ENCODE measurements around the gene CEP112. TPM values are rescaled to one million over a fixed set of nuclear protein-coding genes. Genes with fewer than 3 reads are reported as not detected.

The CEP112 gene
- total and polyA plus RNA-seq, 2 of the 8 experiments (the other 6 are each of a cell fraction or from before 2014, with no cell fraction given) = 0.62 to 3.1 TPM

DNA sequence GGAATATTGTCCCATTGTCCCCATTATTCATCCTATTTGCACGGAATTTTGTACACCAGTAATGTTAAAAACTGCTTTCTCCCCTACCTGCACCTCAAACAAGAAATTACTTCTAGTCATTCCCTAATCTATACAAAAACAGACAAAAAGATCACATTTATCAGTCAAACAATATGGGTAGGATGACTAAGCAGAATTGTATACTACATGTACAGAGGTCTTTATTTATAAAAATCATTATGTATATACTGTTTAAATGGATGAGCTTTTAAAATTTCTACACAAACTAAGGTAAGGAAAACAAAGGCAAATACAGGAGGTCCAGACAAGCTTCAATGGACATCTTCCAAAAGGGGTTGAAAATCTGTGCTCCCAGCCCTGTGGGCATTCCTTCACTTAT lies 137.7 kb downstream of the CEP112 start (continued):
- TF ChIP-seq JUN (IDR thresholded peaks at IDR 0.05; ENCODE audit: low read depth, low read length) = no peak

- CTCF ChIA-PET (ENCODE audit: partially characterized antibody) = no interaction called here
- no peak for DNase-seq (ENCODE audit: low read depth in 1 of 2, low spot score in 2 of 2)
These were observed 147.8 kb downstream of the CEP112 start for GRCh38 chr17:66044083-66044482.

More at GRCh38 chr17:66044083-66044482, 147.8 kb downstream of the CEP112 start:
- no peaks in the 10 kb centered on the region for H4K20me1 ChIP-seq (replicated peaks in 1 of 2; ENCODE audit: control insufficient read depth in 1 of 2, insufficient read depth in 2 of 2, low read length in 2 of 2)
- H4K91ac ChIP-seq (replicated peaks; ENCODE audit: insufficient read length, low read length) = no peak overlapping the region
- no peak for FAIRE-seq
- no peaks in the 10 kb centered on the region for H3K79me2 ChIP-seq (ENCODE audit: control insufficient read depth in 1 of 2, insufficient read depth in 2 of 2, low read length in 2 of 2)
- H3K56ac ChIP-seq (replicated peaks; ENCODE audit: insufficient read length, low read depth, low read length) = no peak overlapping the region
- no peaks in the 10 kb centered on the region for H3K79me1 ChIP-seq (ENCODE audit: low read depth, low read length)
- H4K8ac ChIP-seq (ENCODE audit: extremely low read depth, insufficient read depth, low read length) = no peak overlapping the region
- H2AK5ac ChIP-seq (ENCODE audit: low read depth, low read length) = no peak overlapping the region
- no peak overlapping the region for H3K4me2 ChIP-seq (ENCODE audit: insufficient read depth in 1 of 2, low read depth in 2 of 2, low read length in 2 of 2)
- H2BK12ac ChIP-seq (ENCODE audit: low read depth, low read length) = no peak overlapping the region
- no peak overlapping the region for H3K4ac ChIP-seq (replicated peaks; ENCODE audit: insufficient read length, low read depth, low read length)
- no peak overlapping the region for H2BK15ac ChIP-seq (ENCODE audit: low read length)
- no peaks in the 10 kb centered on the region for H3K27me3 ChIP-seq (replicated peaks in 1 of 4; ENCODE audit: control insufficient read depth in 3 of 4, extremely low read depth in 1 of 4, insufficient read depth in 3 of 4, low read length in 3 of 4)
- H3K23ac ChIP-seq (ENCODE audit: insufficient read length) = no peak overlapping the region
- no peaks in the 10 kb centered on the region for H3K23me2 ChIP-seq (ENCODE audit: low read depth, low read length)
- WGBS, 2 experiments (ENCODE audit: extremely low coverage in 1 of 2, insufficient coverage in 1 of 2, insufficient read length in 1 of 2, insufficient replicate concordance in 2 of 2, low coverage in 1 of 2, low lambda C conversion rate in 2 of 2, missing lambda C conversion rate in 1 of 2) = 58% methylated on average over 2 of the region's 2 CpGs; no CpG with 5 or more reads in 1 of the 2 experiments
- no peaks in the 10 kb centered on the region for H3K9me3 ChIP-seq (ENCODE audit: insufficient read depth in 2 of 2, low read depth in 1 of 2, low read length in 1 of 2)
- no peaks in the 10 kb centered on the region for H3K36me3 ChIP-seq (ENCODE audit: control insufficient read depth in 2 of 4, insufficient read depth in 4 of 4, low read length in 3 of 4)
- H3K14ac ChIP-seq (ENCODE audit: insufficient read length) = no peak overlapping the region
- H2BK5ac ChIP-seq (ENCODE audit: low read depth, low read length) = no peak overlapping the region
- POLR2A ChIA-PET (ENCODE audit: partially characterized antibody) = no interaction called here
- H3K4me3 ChIP-seq (ENCODE audit: extremely low read depth in 1 of 4, insufficient read depth in 2 of 4, low read depth in 3 of 4, low read length in 4 of 4) = no peak overlapping the region
- H3K9ac ChIP-seq (replicated peaks in 1 of 4; ENCODE audit: extremely low read depth in 1 of 4, low read depth in 3 of 4, low read length in 3 of 4) = no peak overlapping the region
- no peak overlapping the region for H3K27ac ChIP-seq (ENCODE audit: low read depth, low read length)
- no peak overlapping the region for H2BK20ac ChIP-seq (ENCODE audit: low read length)
- H3K18ac ChIP-seq (ENCODE audit: extremely low read depth, low read length) = no peak overlapping the region
- H2BK120ac ChIP-seq (replicated peaks; ENCODE audit: low read depth, low read length) = no peak overlapping the region
- H2AFZ ChIP-seq (ENCODE audit: low read length) = no peak overlapping the region
- no peak overlapping the region for H4K5ac ChIP-seq (ENCODE audit: insufficient read length, low read depth, low read length)
- no peaks in the 10 kb centered on the region for H3K4me1 ChIP-seq (replicated peaks in 1 of 4; ENCODE audit: control insufficient read depth in 3 of 4, insufficient read depth in 4 of 4, low read length in 3 of 4)
- TF ChIP-seq POLR2AphosphoS5 (IDR thresholded peaks at IDR 0.05; ENCODE audit: low read depth, low read length) (no peak), SUZ12 (IDR thresholded peaks at IDR 0.05; ENCODE audit: low read length) (no peak), HDAC2 (IDR thresholded peaks at IDR 0.05; ENCODE audit: borderline replicate concordance in 1 of 2, low read depth in 2 of 2, low read length in 2 of 2) (no peak), KDM5A (IDR thresholded peaks at IDR 0.05; ENCODE audit: low read length) (no peak), RAD21 (IDR thresholded peaks at IDR 0.05 in 1 of 2, conservative IDR thresholded peaks at IDR 0.05 in 1 of 2; ENCODE audit: low read depth in 2 of 2, low read length in 2 of 2) (no peak), SP4 (IDR thresholded peaks at IDR 0.05; ENCODE audit: low read length) (no peak), KDM4A (IDR thresholded peaks at IDR 0.05; ENCODE audit: low read depth, low read length, severe bottlenecking) (no peak), RXRA (IDR thresholded peaks at IDR 0.05; ENCODE audit: insufficient read depth, low read depth, low read length) (no peak), MAFK (IDR thresholded peaks at IDR 0.05; ENCODE audit: low read depth, low read length) (no peak), CREB1 (IDR thresholded peaks at IDR 0.05) (no peak)

Measured in H1 (cell line).